ENCODE results near the gene ZNF284.

GRCh38 chr19:44072543-44073401 lies 813 bp downstream of the ZNF284 start:
- no peak for TF ChIP-seq CTCF (IDR thresholded peaks at IDR 0.05)
- TF ChIP-seq EP300 (IDR thresholded peaks at IDR 0.05) = no peak
